Upper lobe of left lung (tissue), 6 donors: ENCODE data around the gene ROGDI. TPM values are rescaled to one million over a fixed set of nuclear protein-coding genes. Genes with fewer than 3 reads are reported as not detected.

Experiments used
- ATAC-seq, 2 donors: fragments of 200-7000 bp; cut with Tn5 transposase; one replicate each; pipeline ENCODE4 v1.9.1; 2022; ENCODE audit warnings: mild to moderate bottlenecking in 2 of 2, moderate library complexity in 2 of 2; ENCODE audit not compliant: low FRiP score in 2 of 2
- DNase-seq, 2 donors: peaks; one replicate each; pipeline ENCODE4 v3.0.0-alpha.2; 2019 to 2020
- H3K27ac ChIP-seq, 4 donors: fragments of 200-600 bp; sonication (generic); one replicate each; pipeline ENCODE4 v1.5.1; 2016 to 2019
- H3K27me3 ChIP-seq, 4 donors: fragments of 200-600 bp; sonication (generic); one replicate each; pipeline ENCODE4 v1.5.1; 2017 to 2019
- H3K36me3 ChIP-seq, 4 donors: fragments of 200-600 bp; sonication (generic); one replicate each; pipeline ENCODE4 v1.5.1; 2016 to 2019
- H3K4me1 ChIP-seq, 4 donors: fragments of 200-600 bp; sonication (generic); one replicate each; pipeline ENCODE4 v1.5.1; 2018 to 2019
- H3K4me3 ChIP-seq, 4 donors: fragments of 200-600 bp; sonication (generic); one replicate each; pipeline ENCODE4 v1.5.1; 2017 to 2019; ENCODE audit warnings: mild to moderate bottlenecking in 2 of 4, moderate library complexity in 1 of 4
- H3K9me3 ChIP-seq, 4 donors: fragments of 200-600 bp; sonication (generic); one replicate each; pipeline ENCODE4 v1.5.1; 2018 to 2019
- EP300 ChIP-seq, 4 donors: sonication (generic); formaldehyde crosslinking; IDR thresholded peaks; one replicate each; pipeline ENCODE4 v1.5.1; 2017; ENCODE audit warnings: antibody characterized with exemption in 4 of 4, control low read depth in 2 of 4
- POLR2A ChIP-seq, 4 donors: fragments of 450-650 bp; IDR thresholded peaks; one replicate each; pipeline ENCODE4 v1.5.1; 2016 to 2017; ENCODE audit warnings: antibody characterized with exemption in 4 of 4, mild to moderate bottlenecking in 2 of 4
- POLR2AphosphoS5 ChIP-seq, 2 donors: sonication (generic); formaldehyde crosslinking; IDR thresholded peaks; one replicate each; pipeline ENCODE4 v1.5.1; 2017; ENCODE audit warnings: antibody characterized with exemption in 2 of 2
- WGBS, 2 donors: methylation state at CpG; one replicate each; pipeline ENCODE4 v1.1.5; 2017 to 2018; 5-methylcytosine and 5-hydroxymethylcytosine counted together
- total RNA-seq, 6 donors: library from RNA; depleted of rRNA in 4 of 6; stranded (reverse); fragments of >200 nt in 4 of 6; gene quantifications; one replicate each; pipeline versions ENCODE4 v1.1.0 to v1.2.1, GENCODE V29; 2016 to 2021
- TF ChIP-seq, protein P1 (sequence below), 6 experiments: fragments of 450-650 bp in 4 of 6; fragments of 200-600 bp in 2 of 6; sonication (generic) in 2 of 6; IDR thresholded peaks; one replicate each; pipeline ENCODE4 v1.5.1; 2016 to 2019; ENCODE audit warnings: antibody characterized with exemption in 6 of 6
- donor health status: DM: no; HTN: no; CAD: no; lungs with moderate emphysema.
- donor health status: DM: no; HTN: yes; CAD: no; lungs with severe emphysema.

ROGDI gene
- total RNA-seq, 6 donors from 2014 or later = 19.2 to 59.7 (median 33.1) TPM

DNA sequence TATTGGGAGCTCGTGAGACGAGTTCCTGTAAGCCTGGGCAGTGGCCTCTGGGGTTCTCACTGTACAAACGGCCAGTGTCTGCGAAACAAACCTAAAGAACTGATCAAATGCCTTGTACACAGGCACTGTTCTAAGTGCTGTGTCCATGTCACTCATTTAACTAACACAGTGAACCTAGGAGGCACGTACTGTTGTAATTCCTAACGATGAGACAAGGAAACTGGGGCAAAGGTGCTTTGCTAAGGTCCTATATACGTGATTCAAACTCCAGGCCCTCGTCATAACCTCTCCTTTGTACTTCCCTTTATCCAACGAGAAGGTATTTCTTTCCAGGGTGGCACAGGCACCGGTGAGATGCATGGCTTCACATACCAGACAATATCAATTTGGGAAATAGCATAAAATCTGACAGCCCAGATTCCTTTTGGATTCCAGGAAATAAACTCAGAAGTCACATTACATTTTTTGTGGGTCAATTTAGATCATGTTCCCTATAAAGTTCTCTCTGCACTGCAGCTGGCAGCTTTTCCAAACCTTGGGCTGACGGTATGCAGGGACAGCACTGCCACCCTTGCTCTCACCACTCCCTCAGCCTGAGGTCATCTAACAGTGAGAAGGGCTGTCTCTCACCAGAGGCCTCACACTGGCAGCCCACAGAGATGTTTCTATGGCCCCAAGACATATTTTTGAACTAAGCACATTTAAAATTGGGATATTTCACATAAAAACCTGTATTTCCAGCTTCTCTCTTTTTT lies 26.3 kb upstream of the ROGDI start:
- Histone ChIP-seq H3K27ac (no peak overlapping the region), H3K9me3 (no peaks in the 10 kb centered on the region), H3K4me3 (no peak overlapping the region), H3K27me3 (no peaks in the 10 kb centered on the region), H3K36me3 (peaks cover 36 to 99% (median 89%) of the 10 kb centered on the region in 4 donors), H3K4me1 (no peaks in the 10 kb centered on the region)
- WGBS, 2 donors = 92 to 94% methylated on average over 11 of the region's 11 CpGs
- ATAC-seq (no peak), DNase-seq (no peak)
- no peak for TF ChIP-seq POLR2A (IDR thresholded peaks at IDR 0.05)
- TF ChIP-seq EP300 (IDR thresholded peaks at IDR 0.05) = no peak
- no peak for TF ChIP-seq POLR2AphosphoS5 (IDR thresholded peaks at IDR 0.05)
- TF ChIP-seq, protein P1, sequence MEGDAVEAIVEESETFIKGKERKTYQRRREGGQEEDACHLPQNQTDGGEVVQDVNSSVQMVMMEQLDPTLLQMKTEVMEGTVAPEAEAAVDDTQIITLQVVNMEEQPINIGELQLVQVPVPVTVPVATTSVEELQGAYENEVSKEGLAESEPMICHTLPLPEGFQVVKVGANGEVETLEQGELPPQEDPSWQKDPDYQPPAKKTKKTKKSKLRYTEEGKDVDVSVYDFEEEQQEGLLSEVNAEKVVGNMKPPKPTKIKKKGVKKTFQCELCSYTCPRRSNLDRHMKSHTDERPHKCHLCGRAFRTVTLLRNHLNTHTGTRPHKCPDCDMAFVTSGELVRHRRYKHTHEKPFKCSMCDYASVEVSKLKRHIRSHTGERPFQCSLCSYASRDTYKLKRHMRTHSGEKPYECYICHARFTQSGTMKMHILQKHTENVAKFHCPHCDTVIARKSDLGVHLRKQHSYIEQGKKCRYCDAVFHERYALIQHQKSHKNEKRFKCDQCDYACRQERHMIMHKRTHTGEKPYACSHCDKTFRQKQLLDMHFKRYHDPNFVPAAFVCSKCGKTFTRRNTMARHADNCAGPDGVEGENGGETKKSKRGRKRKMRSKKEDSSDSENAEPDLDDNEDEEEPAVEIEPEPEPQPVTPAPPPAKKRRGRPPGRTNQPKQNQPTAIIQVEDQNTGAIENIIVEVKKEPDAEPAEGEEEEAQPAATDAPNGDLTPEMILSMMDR (IDR thresholded peaks at IDR 0.05) = no peak

DNA sequence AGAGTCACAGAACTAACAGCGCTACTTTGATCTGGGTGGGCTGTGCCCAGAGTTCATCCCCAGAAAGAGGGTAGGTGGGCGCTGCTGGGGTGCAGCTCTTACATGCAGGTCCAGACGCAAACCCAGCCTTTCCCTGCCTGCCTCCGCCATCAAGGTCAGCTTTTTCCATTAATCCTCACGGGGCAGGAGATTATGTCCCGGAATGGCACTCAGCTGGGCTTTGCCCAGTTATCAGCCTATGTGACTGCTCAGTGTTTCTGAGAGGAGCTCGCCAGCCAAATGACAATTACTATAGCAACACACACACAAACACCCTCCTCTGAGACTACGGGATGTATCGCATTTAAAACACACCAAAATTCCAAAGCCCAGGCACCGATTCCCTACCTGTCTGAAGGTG lies 24.5 kb upstream of the ROGDI start:
- Histone ChIP-seq H3K27me3 (no peaks in the 10 kb centered on the region), H3K4me3 (no peak overlapping the region), H3K4me1 (no peaks in the 10 kb centered on the region), H3K9me3 (no peaks in the 10 kb centered on the region), H3K27ac (no peak overlapping the region), H3K36me3 (peaks cover 40 to 100% (median 93%) of the 10 kb centered on the region in 4 donors)
- DNase-seq (no peak), ATAC-seq (no peak)
- 95 to 98% methylated on average over 10 of the region's 10 CpGs for WGBS, 2 donors
- no peak for TF ChIP-seq POLR2AphosphoS5 (IDR thresholded peaks at IDR 0.05)
- no peak for TF ChIP-seq POLR2A (IDR thresholded peaks at IDR 0.05)
- TF ChIP-seq, protein P1 (IDR thresholded peaks at IDR 0.05) = no peak
- TF ChIP-seq EP300 (IDR thresholded peaks at IDR 0.05) = no peak

DNA sequence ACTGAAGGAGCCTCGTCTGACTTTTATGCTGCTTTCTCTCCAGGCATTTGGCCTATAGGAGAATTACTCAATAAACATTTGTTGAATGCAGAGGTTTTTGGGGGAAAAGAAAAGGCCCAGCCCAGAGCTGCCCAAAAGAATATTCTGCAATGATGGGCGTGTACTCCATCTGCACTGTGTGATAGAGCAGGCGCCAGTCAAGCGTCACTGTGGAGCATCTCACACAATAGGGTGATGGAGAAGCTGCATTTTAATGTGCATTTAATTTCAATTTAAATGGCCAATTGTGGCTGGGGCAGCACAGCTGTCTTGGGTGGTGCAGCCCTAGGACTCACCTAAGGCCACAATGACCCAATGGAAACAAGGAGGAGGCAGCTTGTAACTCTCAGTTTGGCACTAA lies 24.1 kb upstream of the ROGDI start:
- WGBS, 2 donors = 94 to 99% methylated on average over 4 of the region's 4 CpGs
- no peak for DNase-seq
- Histone ChIP-seq H3K27me3 (no peaks in the 10 kb centered on the region), H3K9me3 (no peaks in the 10 kb centered on the region), H3K27ac (no peak overlapping the region), H3K4me3 (no peak overlapping the region), H3K36me3 (peaks cover 38 to 100% (median 93%) of the 10 kb centered on the region in 4 donors), H3K4me1 (no peaks in the 10 kb centered on the region)
- no peak for ATAC-seq
- no peak for TF ChIP-seq EP300 (IDR thresholded peaks at IDR 0.05)

GRCh38 chr16:4825196-4825595 lies 22.8 kb upstream of the ROGDI start:
- no peaks in the 10 kb centered on the region for H3K27me3 ChIP-seq
- no peak for DNase-seq
- peaks cover 34 to 100% (median 92%) of the 10 kb centered on the region in 4 donors for H3K36me3 ChIP-seq
- TF ChIP-seq POLR2A (IDR thresholded peaks at IDR 0.05) = no peak
- no peak for TF ChIP-seq EP300 (IDR thresholded peaks at IDR 0.05)
- TF ChIP-seq POLR2AphosphoS5 (IDR thresholded peaks at IDR 0.05) = no peak
- TF ChIP-seq, protein P1 (IDR thresholded peaks at IDR 0.05) = no peak
- H3K4me3 ChIP-seq = no peak overlapping the region
- no peaks in the 10 kb centered on the region for H3K9me3 ChIP-seq
- no peaks in the 10 kb centered on the region for H3K4me1 ChIP-seq
- no peak for ATAC-seq
- H3K27ac ChIP-seq = no peak overlapping the region
- WGBS, 2 donors = 91 to 92% methylated on average over 8 of the region's 8 CpGs

DNA sequence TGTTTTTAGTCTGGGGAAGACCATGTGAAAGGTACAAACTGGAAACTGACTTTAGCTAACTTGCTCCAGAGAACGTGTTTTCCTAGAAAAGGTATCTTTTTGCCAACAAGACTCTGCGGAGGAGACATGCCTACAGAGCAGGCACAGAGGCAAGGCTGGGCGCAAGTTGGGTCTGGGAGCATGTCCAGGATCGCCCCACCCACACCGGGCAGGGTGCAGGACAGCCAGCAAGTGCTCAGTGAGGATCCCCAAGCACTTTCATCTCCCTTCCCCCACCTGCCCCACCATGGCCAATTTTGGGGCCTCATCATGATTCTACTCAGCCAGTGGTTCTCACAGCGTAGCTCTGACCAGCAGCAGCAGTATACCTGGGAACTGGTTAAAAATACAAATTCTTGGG lies 18.2 kb upstream of the ROGDI start:
- ATAC-seq (peak in 1 of 2 donors; percentile 11), DNase-seq (no peak)
- Histone ChIP-seq H3K36me3 (peaks cover 41 to 100% (median 86%) of the 10 kb centered on the region in 4 donors), H3K27ac (no peak overlapping the region), H3K4me3 (no peak overlapping the region), H3K9me3 (no peaks in the 10 kb centered on the region), H3K27me3 (no peaks in the 10 kb centered on the region), H3K4me1 (no peaks in the 10 kb centered on the region)
- TF ChIP-seq, protein P1 (IDR thresholded peaks at IDR 0.05) = no peak
- TF ChIP-seq POLR2AphosphoS5 (IDR thresholded peaks at IDR 0.05) = no peak
- WGBS, 2 donors = 94 to 95% methylated on average over 4 to 6 of the region's 6 CpGs
